Brain microvascular endothelial cell (primary cell): ENCODE measurements around the gene RABGAP1.

Source experiments
- DNase-seq: peaks from one replicate; pipeline ENCODE4 v3.0.0-alpha.2; 2020
- H3K27ac ChIP-seq: fragments of 250-450 bp; sonication (Bioruptor Pico); 2 replicates; pipeline ENCODE4 v1.5.1; 2020; ENCODE audit warnings: mild to moderate bottlenecking, moderate library complexity
- H3K27me3 ChIP-seq: fragments of 250-450 bp; sonication (Bioruptor Pico); replicated peaks from 2 replicates; pipeline ENCODE4 v1.5.1; 2020; ENCODE audit warnings: mild to moderate bottlenecking
- H3K36me3 ChIP-seq: fragments of 250-450 bp; sonication (Bioruptor Pico); replicated peaks from 2 replicates; pipeline ENCODE4 v1.5.1; 2020; ENCODE audit warnings: mild to moderate bottlenecking
- H3K4me3 ChIP-seq: 2 replicates; pipeline ENCODE4 v1.5.1; 2011; ENCODE audit warnings: low read depth, mild to moderate bottlenecking, control low read depth, low read length, moderate library complexity
- CTCF ChIP-seq: IDR thresholded peaks from 2 replicates; pipeline ENCODE4 v1.5.1; 2011; ENCODE audit warnings: low read depth, mild to moderate bottlenecking, moderate library complexity, low read length, control low read depth, inconsistent platforms; ENCODE audit errors: missing control alignments
- in situ Hi-C: cut with HindIII; loops from 2 replicates; pipeline ENCODE4 v1.10.0; 2017; ENCODE audit warnings: low sequenced_read_pairs, low pct_ligation_motif_present

The RABGAP1 gene

GRCh38 chr9:123033352-123033751 lies 92.5 kb downstream of the RABGAP1 start, which contains the start of gene GPR21:
Gene GPR21, plus strand, starts transcription at chr9:123033667. Its CDS starts 900 bp downstream, at chr9:123034567.
- no peak for DNase-seq
- H3K36me3 ChIP-seq = no peaks in the 10 kb centered on the region
- no peaks in the 10 kb centered on the region for H3K27me3 ChIP-seq
- no peak within 1 kb of the TSS for H3K4me3 ChIP-seq
- no peak for TF ChIP-seq CTCF
- no peak within 1 kb of the TSS for H3K27ac ChIP-seq
- in situ Hi-C loops = no loop called here

DNA sequence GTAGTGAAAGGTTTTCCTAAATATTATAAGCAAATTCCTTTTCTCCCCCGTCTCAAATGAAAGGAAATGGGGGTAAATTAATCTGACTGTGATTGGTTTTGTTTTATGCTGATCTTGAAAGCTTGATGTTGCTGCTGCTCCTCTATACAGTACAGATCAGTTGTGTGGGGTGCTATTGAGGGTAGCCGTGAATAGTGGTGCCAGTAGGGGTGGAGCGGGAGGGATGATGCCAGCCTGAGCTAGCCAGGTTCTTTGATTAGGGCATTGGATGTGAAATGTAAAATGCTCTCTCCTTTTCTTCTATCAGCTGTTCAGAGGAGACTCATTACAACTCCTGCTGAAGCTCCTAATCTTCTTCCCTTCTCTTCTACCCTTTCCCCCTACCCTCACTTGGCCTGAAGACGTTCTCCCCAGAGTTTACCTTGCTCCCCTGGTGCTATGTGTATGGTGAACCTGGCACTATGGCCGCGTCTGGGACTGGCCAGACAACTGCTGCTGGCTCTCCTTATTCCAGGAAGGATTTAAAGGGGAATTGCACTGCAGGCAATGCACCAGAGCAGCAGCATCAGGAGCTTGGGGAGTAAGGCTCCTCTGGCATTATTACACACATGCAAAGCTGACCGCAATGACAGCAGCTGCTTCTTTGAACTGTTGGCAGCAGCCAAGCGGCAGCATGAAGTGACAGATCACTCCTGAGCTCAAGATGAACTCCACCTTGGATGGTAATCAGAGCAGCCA lies 93.2 kb downstream of the RABGAP1 start:
- in situ Hi-C loops = no loop called here
- TF ChIP-seq CTCF = no peak
- Histone ChIP-seq H3K27ac (no peak overlapping the region), H3K4me3 (no peak overlapping the region), H3K27me3 (no peaks in the 10 kb centered on the region), H3K36me3 (no peaks in the 10 kb centered on the region)
- peak; percentile 22 for DNase-seq

GRCh38 chr9:123034881-123035510 lies 94.2 kb downstream of the RABGAP1 start:
- no peak for DNase-seq
- TF ChIP-seq CTCF = no peak
- Histone ChIP-seq H3K27ac (no peak overlapping the region), H3K4me3 (no peak overlapping the region), H3K27me3 (no peaks in the 10 kb centered on the region), H3K36me3 (no peaks in the 10 kb centered on the region)
- in situ Hi-C loops = no loop called here

DNA sequence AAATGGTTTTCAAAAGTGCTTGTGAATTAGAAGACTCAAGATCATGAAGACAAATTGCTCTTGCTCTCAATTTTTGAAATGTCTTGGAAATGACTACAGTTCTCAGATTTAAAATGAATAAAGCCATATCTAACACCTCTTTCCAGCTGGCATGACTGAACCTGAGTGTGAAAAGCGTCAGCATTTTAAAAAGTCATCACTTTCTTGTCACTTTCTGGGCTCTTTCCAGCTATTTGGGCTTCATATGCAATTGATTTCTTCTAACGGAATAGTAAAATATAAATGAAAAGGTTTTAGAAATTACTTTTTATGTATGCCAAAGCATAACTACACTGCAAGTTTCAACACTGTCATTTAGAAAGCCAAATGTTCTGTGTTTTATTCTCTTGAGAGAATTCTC lies 95.0 kb downstream of the RABGAP1 start:
- in situ Hi-C loops = no loop called here
- Histone ChIP-seq H3K4me3 (no peak overlapping the region), H3K27ac (no peak overlapping the region), H3K27me3 (no peaks in the 10 kb centered on the region), H3K36me3 (no peaks in the 10 kb centered on the region)
- DNase-seq = no peak
- TF ChIP-seq CTCF = no peak

GRCh38 chr9:123036893-123037545 lies 96.2 kb downstream of the RABGAP1 start:
- H3K36me3 ChIP-seq = no peaks in the 10 kb centered on the region
- H3K27me3 ChIP-seq = no peaks in the 10 kb centered on the region
- no peak for TF ChIP-seq CTCF
- in situ Hi-C loops = no loop called here
- no peak for DNase-seq
- H3K4me3 ChIP-seq = no peak overlapping the region
- no peak overlapping the region for H3K27ac ChIP-seq
